T47D (cell line): Measurements from ENCODE around the gene AKR7A2.

Source experiments
- DNase-seq, 2 experiments: peaks; one replicate each; pipeline versions ENCODE4 v3.0.0 to v3.0.0-alpha.2; 2011 to 2012; ENCODE audit warnings: low read depth in 1 of 2, low spot score in 1 of 2
- JUND ChIP-seq: IDR thresholded peaks from 2 replicates; pipeline ENCODE4 v1.6.1; 2012; ENCODE audit warnings: low read depth
- in situ Hi-C: cut with HindIII; loops from 2 replicates; pipeline ENCODE4 v1.10.0; 2016; ENCODE audit warnings: low sequenced_read_pairs, low pct_unique_long_range_greater_than_20kb

AKR7A2 gene

GRCh38 chr1:19327301-19327700, 15.4 kb upstream of the AKR7A2 start:
- in situ Hi-C loops, result no loop called here
- no peak for DNase-seq
- no peak for TF ChIP-seq JUND

- TF ChIP-seq JUND, result no peak
- in situ Hi-C loops, result no loop called here
- no peak for DNase-seq
Observed at GRCh38 chr1:19326748-19327065, 14.8 kb upstream of the AKR7A2 start.

GRCh38 chr1:19325958-19326747, 14.2 kb upstream of the AKR7A2 start:
- DNase-seq, result no peak
- in situ Hi-C loops, result no loop called here
- no peak for TF ChIP-seq JUND

GRCh38 chr1:19325368-19325957, 13.5 kb upstream of the AKR7A2 start:
- in situ Hi-C loops, result no loop called here
- DNase-seq, result no peak
- TF ChIP-seq JUND, result no peak

- TF ChIP-seq JUND, result no peak
- in situ Hi-C loops, result no loop called here
- no peak for DNase-seq
Observed at GRCh38 chr1:19324665-19324990, 12.7 kb upstream of the AKR7A2 start.

GRCh38 chr1:19323987-19324664, 12.2 kb upstream of the AKR7A2 start:
- no peak for TF ChIP-seq JUND
- in situ Hi-C loops, result no loop called here
- DNase-seq, result no peak

- no peak for TF ChIP-seq JUND
- no peak for DNase-seq
- in situ Hi-C loops, result no loop called here
Observed at GRCh38 chr1:19322481-19322880, 10.5 kb upstream of the AKR7A2 start.

GRCh38 chr1:19321071-19321470, 9.1 kb upstream of the AKR7A2 start:
- in situ Hi-C loops, result no loop called here
- no peak for DNase-seq
- no peak for TF ChIP-seq JUND

- in situ Hi-C loops, result no loop called here
- no peak for DNase-seq
- no peak for TF ChIP-seq JUND
Observed at GRCh38 chr1:19319196-19319595, 7.3 kb upstream of the AKR7A2 start.

GRCh38 chr1:19317126-19317910, 5.4 kb upstream of the AKR7A2 start:
- no peak for TF ChIP-seq JUND
- in situ Hi-C loops, result no loop called here

GRCh38 chr1:19315378-19316198, 3.6 kb upstream of the AKR7A2 start:
- in situ Hi-C loops, result no loop called here
- no peak for TF ChIP-seq JUND
- no peak for DNase-seq

More at GRCh38 chr1:19317126-19317910, 5.4 kb upstream of the AKR7A2 start:
- DNase-seq, result no peak
